DLD1 (cell line): ENCODE data around the gene CNPY3.

Experiments used
- in situ Hi-C: cut with HindIII; loops from 2 replicates; pipeline ENCODE4 v1.10.0; 2017; ENCODE audit warnings: low sequenced_read_pairs

Gene CNPY3

GRCh38 chr6:42978839-42979522 is 49.7 kb downstream of the CNPY3 start, which contains the start of gene PEX6:
TSS of gene PEX6 (minus strand) at chr6:42979181. CDS start at chr6:42979150, 31 bp downstream.
- in situ Hi-C loops = no loop called here

- in situ Hi-C loops = no loop called here
Measured at GRCh38 chr6:42979523-42980177, 50.4 kb downstream of the CNPY3 start.

- in situ Hi-C loops = no loop called here
Measured at GRCh38 chr6:42981836-42982235, 52.6 kb downstream of the CNPY3 start.

- in situ Hi-C loops = no loop called here
Measured at GRCh38 chr6:42984001-42984923, 55.0 kb downstream of the CNPY3 start, which contains the start of gene PPP2R5D. TSS of gene PPP2R5D (plus strand) at chr6:42984570. CDS start at chr6:42984678, 108 bp downstream.

GRCh38 chr6:42984924-42985475 is 55.7 kb downstream of the CNPY3 start:
- in situ Hi-C loops = no loop called here

- in situ Hi-C loops = no loop called here
Measured at GRCh38 chr6:42987533-42988451, 58.5 kb downstream of the CNPY3 start.

GRCh38 chr6:42988486-42989020 is 59.3 kb downstream of the CNPY3 start:
- in situ Hi-C loops = no loop called here
